H1 (cell line): ENCODE measurements around the gene C17orf50. TPM values are rescaled to one million over a fixed set of nuclear protein-coding genes. Genes with fewer than 3 reads are reported as not detected.

Experiments
- CTCF ChIA-PET: fragments of 300-600 bp; sonication (Branson Sonifier 250); formaldehyde crosslinking; loops from one replicate; lab custom pipeline; 2021; ENCODE audit not compliant: partially characterized antibody; lab: Charles Lee
- POLR2A ChIA-PET: fragments of 300-600 bp; sonication (Branson Sonifier 250); formaldehyde crosslinking; loops from one replicate; lab custom pipeline; 2021; ENCODE audit warnings: inconsistent platforms; ENCODE audit not compliant: partially characterized antibody; lab: Charles Lee
- DNase-seq, 2 experiments: peaks; one replicate each; pipeline versions ENCODE4 v3.0.0 to v3.0.0-alpha.2; 2010 to 2022; ENCODE audit warnings: low spot score in 2 of 2, low read depth in 1 of 2, mixed read lengths in 1 of 2
- FAIRE-seq: peaks from 2 replicates; lab custom pipeline; 2011; peaks lifted over from hg19 to GRCh38; lab: Jason Lieb, UNC
- H2AFZ ChIP-seq: 2 replicates; pipeline ENCODE4 v1.8.1; 2012; ENCODE audit warnings: low read length, inconsistent platforms
- H2AK5ac ChIP-seq: 2 replicates; pipeline ENCODE4 v1.6.1; 2013; ENCODE audit warnings: low read depth, low read length
- H2BK120ac ChIP-seq: replicated peaks from 2 replicates; pipeline ENCODE3; 2013; ENCODE audit warnings: low read depth, low read length, inconsistent platforms
- H2BK12ac ChIP-seq: 2 replicates; pipeline ENCODE4 v1.6.1; 2013; ENCODE audit warnings: low read depth, low read length
- H2BK15ac ChIP-seq: 2 replicates; pipeline ENCODE4 v1.6.1; 2013; ENCODE audit warnings: low read length
- H2BK20ac ChIP-seq: 2 replicates; pipeline ENCODE4 v1.6.1; 2013; ENCODE audit warnings: low read length
- H2BK5ac ChIP-seq: 2 replicates; pipeline ENCODE4 v1.6.1; 2013; ENCODE audit warnings: low read depth, low read length
- H3K14ac ChIP-seq: 2 replicates; pipeline ENCODE4 v1.6.1; 2013; ENCODE audit warnings: inconsistent platforms; ENCODE audit not compliant: insufficient read length
- H3K18ac ChIP-seq: 2 replicates; pipeline ENCODE4 v1.6.1; 2013; ENCODE audit warnings: low read length; ENCODE audit errors: extremely low read depth
- H3K23ac ChIP-seq: 2 replicates; pipeline ENCODE4 v1.6.1; 2013; ENCODE audit warnings: inconsistent platforms; ENCODE audit not compliant: insufficient read length
- H3K23me2 ChIP-seq: 2 replicates; pipeline ENCODE4 v1.6.1; 2013; ENCODE audit warnings: low read depth, low read length
- H3K27ac ChIP-seq: 2 replicates; pipeline ENCODE4 v1.6.1; 2011; ENCODE audit warnings: low read depth, low read length, inconsistent platforms
- H3K27me3 ChIP-seq, 4 experiments: replicated peaks in 1 of 4; 1 replicate in 1 of 4; 2 replicates in 3 of 4; pipeline versions ENCODE4 v1.6.1 to v1.8.1; 2011 to 2013; ENCODE audit warnings: low read length in 3 of 4, mild to moderate bottlenecking in 3 of 4, inconsistent platforms in 2 of 4, mixed read lengths in 2 of 4, moderate library complexity in 1 of 4; ENCODE audit not compliant: control insufficient read depth in 3 of 4, insufficient read depth in 3 of 4; ENCODE audit errors: extremely low read depth in 1 of 4
- H3K36me3 ChIP-seq, 4 experiments: 2 replicates each; pipeline versions ENCODE4 v1.6.1 to v1.8.1; 2011 to 2013; ENCODE audit warnings: mild to moderate bottlenecking in 4 of 4, low read length in 3 of 4, moderate library complexity in 2 of 4, control low read depth in 1 of 4, inconsistent platforms in 1 of 4; ENCODE audit not compliant: insufficient read depth in 4 of 4, control insufficient read depth in 2 of 4
- H3K4ac ChIP-seq: replicated peaks from 2 replicates; pipeline ENCODE3; 2013; ENCODE audit warnings: low read length, low read depth, mixed read lengths, inconsistent platforms; ENCODE audit not compliant: insufficient read length
- H3K4me1 ChIP-seq, 4 experiments: replicated peaks in 1 of 4; 1 replicate in 1 of 4; 2 replicates in 3 of 4; pipeline versions ENCODE4 v1.6.1 to v1.8.1; 2011 to 2013; ENCODE audit warnings: low read length in 3 of 4, inconsistent platforms in 2 of 4, mixed read lengths in 1 of 4; ENCODE audit not compliant: insufficient read depth in 4 of 4, control insufficient read depth in 3 of 4
- H3K4me2 ChIP-seq, 2 experiments: 2 replicates each; pipeline versions ENCODE4 v1.6.1 to v1.8.1; 2011 to 2013; ENCODE audit warnings: low read depth in 2 of 2, low read length in 2 of 2, control low read depth in 1 of 2, inconsistent platforms in 1 of 2, mild to moderate bottlenecking in 1 of 2; ENCODE audit not compliant: insufficient read depth in 1 of 2
- H3K4me3 ChIP-seq, 4 experiments: fragments of 200-600, 300-600 bp in 1 of 4; sonication (generic), shearing (Covaris generic), sonication (Bioruptor Twin) in 1 of 4; 2 replicates each; pipeline versions ENCODE4 v1.5.1 to v1.8.1; 2011 to 2016; ENCODE audit warnings: low read length in 4 of 4, low read depth in 3 of 4, control low read depth in 2 of 4, inconsistent platforms in 2 of 4, mild to moderate bottlenecking in 2 of 4, mixed read lengths in 1 of 4, moderate library complexity in 1 of 4; ENCODE audit not compliant: insufficient read depth in 2 of 4; ENCODE audit errors: extremely low read depth in 1 of 4
- H3K56ac ChIP-seq: replicated peaks from 2 replicates; pipeline ENCODE3; 2013; ENCODE audit warnings: low read depth, mild to moderate bottlenecking, mixed read lengths, low read length, inconsistent platforms; ENCODE audit not compliant: insufficient read length
- H3K79me1 ChIP-seq: 2 replicates; pipeline ENCODE4 v1.6.1; 2013; ENCODE audit warnings: low read depth, low read length, control low read depth
- H3K79me2 ChIP-seq, 2 experiments: 2 replicates each; pipeline versions ENCODE4 v1.6.1 to v1.8.1; 2012 to 2013; ENCODE audit warnings: low read length in 2 of 2, mild to moderate bottlenecking in 2 of 2, inconsistent platforms in 1 of 2; ENCODE audit not compliant: insufficient read depth in 2 of 2, control insufficient read depth in 1 of 2
- H3K9ac ChIP-seq, 4 experiments: replicated peaks in 1 of 4; 1 replicate in 1 of 4; 2 replicates in 3 of 4; pipeline versions ENCODE4 v1.6.1 to v1.8.1; 2011 to 2013; ENCODE audit warnings: low read depth in 3 of 4, low read length in 3 of 4, control low read depth in 2 of 4, mild to moderate bottlenecking in 2 of 4, moderate library complexity in 2 of 4, inconsistent platforms in 1 of 4; ENCODE audit errors: extremely low read depth in 1 of 4
- H3K9me3 ChIP-seq, 2 experiments: 2 replicates each; pipeline versions ENCODE4 v1.6.1 to v1.8.1; 2012 to 2013; ENCODE audit warnings: mild to moderate bottlenecking in 2 of 2, moderate library complexity in 2 of 2, control low read depth in 1 of 2, inconsistent platforms in 1 of 2, low read depth in 1 of 2, low read length in 1 of 2, mixed read lengths in 1 of 2; ENCODE audit not compliant: insufficient read depth in 2 of 2
- H4K20me1 ChIP-seq, 2 experiments: replicated peaks in 1 of 2; 2 replicates each; pipeline versions ENCODE3 to v1.8.1; 2011 to 2013; ENCODE audit warnings: inconsistent platforms in 2 of 2, low read length in 2 of 2, mild to moderate bottlenecking in 1 of 2; ENCODE audit not compliant: insufficient read depth in 2 of 2, control insufficient read depth in 1 of 2
- H4K5ac ChIP-seq: 2 replicates; pipeline ENCODE4 v1.6.1; 2013; ENCODE audit warnings: low read length, low read depth, mixed read lengths, inconsistent platforms; ENCODE audit not compliant: insufficient read length
- H4K8ac ChIP-seq: 2 replicates; pipeline ENCODE4 v1.8.0; 2013; ENCODE audit warnings: mild to moderate bottlenecking, moderate library complexity, low read length, inconsistent platforms; ENCODE audit not compliant: insufficient read depth; ENCODE audit errors: extremely low read depth
- H4K91ac ChIP-seq: replicated peaks from 2 replicates; pipeline ENCODE3; 2013; ENCODE audit warnings: low read length, mixed read lengths, inconsistent platforms; ENCODE audit not compliant: insufficient read length
- BACH1 ChIP-seq: IDR thresholded peaks from 2 replicates; pipeline ENCODE4 v1.6.1; 2012; ENCODE audit warnings: low read length, improper control_type of control experiment
- CREB1 ChIP-seq: IDR thresholded peaks from 2 replicates; pipeline ENCODE4 v1.6.1; 2012; ENCODE audit warnings: inconsistent platforms
- WGBS, 2 experiments: shearing (Covaris generic) in 1 of 2; methylation state at CpG; one replicate each; pipeline versions ENCODE4 v1.1.6 to v1.1.7; 2013 to 2015; ENCODE audit warnings: low lambda C conversion rate in 2 of 2, mixed read lengths in 2 of 2, inconsistent platforms in 1 of 2, low coverage in 1 of 2, missing lambda C conversion rate in 1 of 2; ENCODE audit not compliant: insufficient replicate concordance in 2 of 2, insufficient coverage in 1 of 2, insufficient read length in 1 of 2; ENCODE audit errors: extremely low coverage in 1 of 2, missing lambda C conversion rate in 1 of 2; 5-methylcytosine and 5-hydroxymethylcytosine counted together
- polyA plus RNA-seq, 7 experiments: library from polyadenylated mRNA; depleted of rRNA in 3 of 7; stranded (reverse) in 5 of 7; unstranded in 2 of 7; fragments of >200 nt in 5 of 7; fragments of 200-250 nt in 2 of 7; gene quantifications; 1 replicate in 5 of 7; 2 replicates in 1 of 7; 4 replicates in 1 of 7; pipeline versions ENCODE4 v1.2.1 to v1.2.3, GENCODE V29; 2011 to 2013; ENCODE audit warnings: missing spikeins in 2 of 7, mixed read lengths in 2 of 7
- total RNA-seq: library from RNA; stranded (reverse); fragmentation: NEBNext Ultra II Directional; extraction: Animal tissue kit (Norgen Biotek cat#: 25700); gene quantifications from 2 replicates; pipeline ENCODE4 v1.2.1, GENCODE V29; 2021

Gene C17orf50
- total and polyA plus RNA-seq, 2 of the 8 experiments (the other 6 are each of a cell fraction or from before 2014, with no cell fraction given), result 0.12 TPM; not detected in 1

DNA sequence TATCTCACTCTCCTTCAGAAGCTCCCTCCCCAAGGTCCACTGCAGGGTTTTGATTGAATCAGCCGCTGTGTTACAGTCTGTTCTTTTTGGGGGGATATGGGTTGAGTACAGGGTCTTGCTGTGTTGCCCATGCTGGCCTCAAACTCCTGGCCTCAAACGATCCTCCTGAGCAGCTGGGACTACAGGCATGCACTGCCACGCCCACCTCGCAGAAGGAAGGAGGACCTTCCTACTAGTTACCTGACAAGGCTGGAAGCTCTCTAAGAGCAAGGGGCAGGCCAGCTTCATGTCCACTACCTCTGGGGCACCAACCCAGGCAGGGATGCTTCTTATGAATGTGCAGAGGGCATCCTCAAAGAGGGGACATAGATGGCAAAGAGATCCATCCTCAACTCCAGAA is 36.7 kb downstream of the C17orf50 start:
- Histone ChIP-seq H3K27me3 (peaks cover 23 to 53% (median 42%) of the 10 kb centered on the region in 4 experiments), H3K14ac (no peak overlapping the region), H3K4me1 (peaks cover 0 to 10% (median 5%) of the 10 kb centered on the region in 4 experiments; a peak in 5 of 7 replicates), H2AFZ (no peak overlapping the region), H3K27ac (no peak overlapping the region), H3K4me3 (no peak overlapping the region), H2BK15ac (no peak overlapping the region), H3K56ac (no peak overlapping the region), H4K5ac (no peak overlapping the region), H3K23ac (no peak overlapping the region), H2BK12ac (no peak overlapping the region), H3K18ac (no peak overlapping the region), H2BK120ac (no peak overlapping the region), H2AK5ac (no peak overlapping the region), H4K20me1 (peaks cover 2% of the 10 kb centered on the region in 2 experiments), H4K8ac (no peak overlapping the region), H3K4ac (no peak overlapping the region), H3K79me1 (no peaks in the 10 kb centered on the region), H3K79me2 (no peaks in the 10 kb centered on the region), H2BK5ac (no peak overlapping the region), H3K4me2 (no peak overlapping the region), H3K9ac (no peak overlapping the region), H4K91ac (no peak overlapping the region), H3K23me2 (peaks cover 11% of the 10 kb centered on the region; the same call in 1 of the 2 replicates), H2BK20ac (no peak overlapping the region), H3K9me3 (no peaks in the 10 kb centered on the region), H3K36me3 (no peaks in the 10 kb centered on the region)
- peak in 1 of 2 experiments; percentile 36 for DNase-seq
- ChIA-PET CTCF (interaction anchor here (0.6 to 11.7 kb wide), 7 partner anchors 11 to 362 kb away, joined by 3 to 179 read pairs (median 4); partner anchors contain the start of genes C17orf50 and TAF15), POLR2A (interaction anchor here (0.9 to 7.5 kb wide), 2 partner anchors 12 to 23 kb away, joined by 3 to 50 read pairs; partner anchors contain the start of gene TAF15)
- no peak for FAIRE-seq
- WGBS, 2 experiments, result 59% methylated on average over 4 of the region's 4 CpGs; no CpG with 5 or more reads in 1 of the 2 experiments
- no peak for TF ChIP-seq BACH1
- no peak for TF ChIP-seq CREB1
